ENCODE measurements around the gene GNA12.
"Not testable (repeated sequence)": the region's sequence is repeated elsewhere in the genome, so short reads cannot be mapped to it uniquely, and the experiment has no call there.

- TF ChIP-seq, protein P1, sequence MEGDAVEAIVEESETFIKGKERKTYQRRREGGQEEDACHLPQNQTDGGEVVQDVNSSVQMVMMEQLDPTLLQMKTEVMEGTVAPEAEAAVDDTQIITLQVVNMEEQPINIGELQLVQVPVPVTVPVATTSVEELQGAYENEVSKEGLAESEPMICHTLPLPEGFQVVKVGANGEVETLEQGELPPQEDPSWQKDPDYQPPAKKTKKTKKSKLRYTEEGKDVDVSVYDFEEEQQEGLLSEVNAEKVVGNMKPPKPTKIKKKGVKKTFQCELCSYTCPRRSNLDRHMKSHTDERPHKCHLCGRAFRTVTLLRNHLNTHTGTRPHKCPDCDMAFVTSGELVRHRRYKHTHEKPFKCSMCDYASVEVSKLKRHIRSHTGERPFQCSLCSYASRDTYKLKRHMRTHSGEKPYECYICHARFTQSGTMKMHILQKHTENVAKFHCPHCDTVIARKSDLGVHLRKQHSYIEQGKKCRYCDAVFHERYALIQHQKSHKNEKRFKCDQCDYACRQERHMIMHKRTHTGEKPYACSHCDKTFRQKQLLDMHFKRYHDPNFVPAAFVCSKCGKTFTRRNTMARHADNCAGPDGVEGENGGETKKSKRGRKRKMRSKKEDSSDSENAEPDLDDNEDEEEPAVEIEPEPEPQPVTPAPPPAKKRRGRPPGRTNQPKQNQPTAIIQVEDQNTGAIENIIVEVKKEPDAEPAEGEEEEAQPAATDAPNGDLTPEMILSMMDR (IDR thresholded peaks at IDR 0.05; ENCODE audit: insufficient read depth, low read length): not testable (repeated sequence)
- TF ChIP-seq GABPA, POLR2AphosphoS5 (IDR thresholded peaks at IDR 0.05; ENCODE audit: low read depth): not testable (repeated sequence)
- TF ChIP-seq, protein P2, sequence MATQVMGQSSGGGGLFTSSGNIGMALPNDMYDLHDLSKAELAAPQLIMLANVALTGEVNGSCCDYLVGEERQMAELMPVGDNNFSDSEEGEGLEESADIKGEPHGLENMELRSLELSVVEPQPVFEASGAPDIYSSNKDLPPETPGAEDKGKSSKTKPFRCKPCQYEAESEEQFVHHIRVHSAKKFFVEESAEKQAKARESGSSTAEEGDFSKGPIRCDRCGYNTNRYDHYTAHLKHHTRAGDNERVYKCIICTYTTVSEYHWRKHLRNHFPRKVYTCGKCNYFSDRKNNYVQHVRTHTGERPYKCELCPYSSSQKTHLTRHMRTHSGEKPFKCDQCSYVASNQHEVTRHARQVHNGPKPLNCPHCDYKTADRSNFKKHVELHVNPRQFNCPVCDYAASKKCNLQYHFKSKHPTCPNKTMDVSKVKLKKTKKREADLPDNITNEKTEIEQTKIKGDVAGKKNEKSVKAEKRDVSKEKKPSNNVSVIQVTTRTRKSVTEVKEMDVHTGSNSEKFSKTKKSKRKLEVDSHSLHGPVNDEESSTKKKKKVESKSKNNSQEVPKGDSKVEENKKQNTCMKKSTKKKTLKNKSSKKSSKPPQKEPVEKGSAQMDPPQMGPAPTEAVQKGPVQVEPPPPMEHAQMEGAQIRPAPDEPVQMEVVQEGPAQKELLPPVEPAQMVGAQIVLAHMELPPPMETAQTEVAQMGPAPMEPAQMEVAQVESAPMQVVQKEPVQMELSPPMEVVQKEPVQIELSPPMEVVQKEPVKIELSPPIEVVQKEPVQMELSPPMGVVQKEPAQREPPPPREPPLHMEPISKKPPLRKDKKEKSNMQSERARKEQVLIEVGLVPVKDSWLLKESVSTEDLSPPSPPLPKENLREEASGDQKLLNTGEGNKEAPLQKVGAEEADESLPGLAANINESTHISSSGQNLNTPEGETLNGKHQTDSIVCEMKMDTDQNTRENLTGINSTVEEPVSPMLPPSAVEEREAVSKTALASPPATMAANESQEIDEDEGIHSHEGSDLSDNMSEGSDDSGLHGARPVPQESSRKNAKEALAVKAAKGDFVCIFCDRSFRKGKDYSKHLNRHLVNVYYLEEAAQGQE (IDR thresholded peaks at IDR 0.05; ENCODE audit: insufficient replicate concordance, low read depth): not testable (repeated sequence)
These were observed 150.0 kb downstream of the GNA12 start for GRCh38 chr7:2694122-2694436.

Measured in HL-60 (cell line).